GM12864 (cell line): ENCODE data around the gene CHD5.

ENCODE experiments used
- DNase-seq: peaks from one replicate; pipeline ENCODE4 v3.0.0-alpha.2; 2011; ENCODE audit warnings: low read depth
- H3K4me3 ChIP-seq: 2 replicates; pipeline ENCODE4 v1.5.1; 2011; ENCODE audit warnings: mild to moderate bottlenecking, low read depth, low read length, control low read depth
- CTCF ChIP-seq: IDR thresholded peaks from 2 replicates; pipeline ENCODE4 v1.5.1; 2011; ENCODE audit warnings: low read depth, mild to moderate bottlenecking, moderate library complexity, low read length, control low read depth, inconsistent platforms; ENCODE audit errors: missing control alignments

The CHD5 gene

GRCh38 chr1:6166655-6167390, 13.3 kb downstream of the CHD5 start:
- DNase-seq: no peak
- no peak overlapping the region for H3K4me3 ChIP-seq
- TF ChIP-seq CTCF: no peak

- TF ChIP-seq CTCF: no peak
- DNase-seq: no peak
Measured at GRCh38 chr1:6166221-6166620, 13.9 kb downstream of the CHD5 start.

GRCh38 chr1:6165441-6165985, 14.6 kb downstream of the CHD5 start:
- TF ChIP-seq CTCF: no peak
- no peak overlapping the region for H3K4me3 ChIP-seq
- no peak for DNase-seq

More at GRCh38 chr1:6166221-6166620, 13.9 kb downstream of the CHD5 start:
- H3K4me3 ChIP-seq: no peak overlapping the region

GRCh38 chr1:6165027-6165426, 15.1 kb downstream of the CHD5 start:
- no peak for DNase-seq
- no peak for TF ChIP-seq CTCF
- no peak overlapping the region for H3K4me3 ChIP-seq

- TF ChIP-seq CTCF: no peak
- no peak overlapping the region for H3K4me3 ChIP-seq
- no peak for DNase-seq
Measured at GRCh38 chr1:6163973-6164617, 16.0 kb downstream of the CHD5 start.

- DNase-seq: no peak
- no peak overlapping the region for H3K4me3 ChIP-seq
- no peak for TF ChIP-seq CTCF
Measured at GRCh38 chr1:6163191-6163972, 16.7 kb downstream of the CHD5 start.
